ENCODE measurements around the gene INF2.

DNA sequence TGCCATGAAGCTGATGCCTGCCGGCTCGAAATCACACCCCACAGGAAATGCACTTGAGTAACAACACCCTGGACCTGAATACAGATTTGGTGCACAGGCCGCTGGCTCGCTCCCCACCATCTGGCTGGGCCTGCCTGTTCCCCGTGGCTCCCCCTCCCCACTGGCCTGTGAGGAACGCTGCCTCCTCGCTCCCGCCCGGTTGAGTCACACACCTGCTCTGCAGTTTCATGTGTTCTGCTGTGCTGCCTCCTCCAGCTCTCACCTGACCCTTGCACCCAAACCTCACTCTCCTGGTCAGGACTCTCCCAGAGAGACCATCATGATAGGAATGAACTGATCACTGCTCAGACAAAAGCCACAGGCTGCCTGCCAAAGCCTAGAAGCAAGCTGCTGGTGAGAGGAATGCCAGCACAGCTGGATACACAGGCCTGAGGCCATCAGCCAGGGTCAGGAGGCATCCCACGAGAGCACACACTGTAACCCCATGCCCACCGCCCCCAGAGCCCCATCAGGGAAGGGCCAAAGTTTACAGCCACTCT, 59.8 kb downstream of the INF2 start:
- TF ChIP-seq EZH2 (IDR thresholded peaks at IDR 0.05; ENCODE audit: borderline replicate concordance, low read length) = no peak
- TF ChIP-seq, protein P1, sequence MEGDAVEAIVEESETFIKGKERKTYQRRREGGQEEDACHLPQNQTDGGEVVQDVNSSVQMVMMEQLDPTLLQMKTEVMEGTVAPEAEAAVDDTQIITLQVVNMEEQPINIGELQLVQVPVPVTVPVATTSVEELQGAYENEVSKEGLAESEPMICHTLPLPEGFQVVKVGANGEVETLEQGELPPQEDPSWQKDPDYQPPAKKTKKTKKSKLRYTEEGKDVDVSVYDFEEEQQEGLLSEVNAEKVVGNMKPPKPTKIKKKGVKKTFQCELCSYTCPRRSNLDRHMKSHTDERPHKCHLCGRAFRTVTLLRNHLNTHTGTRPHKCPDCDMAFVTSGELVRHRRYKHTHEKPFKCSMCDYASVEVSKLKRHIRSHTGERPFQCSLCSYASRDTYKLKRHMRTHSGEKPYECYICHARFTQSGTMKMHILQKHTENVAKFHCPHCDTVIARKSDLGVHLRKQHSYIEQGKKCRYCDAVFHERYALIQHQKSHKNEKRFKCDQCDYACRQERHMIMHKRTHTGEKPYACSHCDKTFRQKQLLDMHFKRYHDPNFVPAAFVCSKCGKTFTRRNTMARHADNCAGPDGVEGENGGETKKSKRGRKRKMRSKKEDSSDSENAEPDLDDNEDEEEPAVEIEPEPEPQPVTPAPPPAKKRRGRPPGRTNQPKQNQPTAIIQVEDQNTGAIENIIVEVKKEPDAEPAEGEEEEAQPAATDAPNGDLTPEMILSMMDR (IDR thresholded peaks at IDR 0.05; ENCODE audit: low read length) = no peak
